Measurements from ENCODE around the gene OOSP3. TPM values are rescaled to one million over a fixed set of nuclear protein-coding genes. Genes with fewer than 3 reads are reported as not detected.

Gene OOSP3
- total RNA-seq, 1 donor: not detected

- DNase-seq (ENCODE audit: low read depth in 2 of 3, low spot score in 2 of 3): no peak
Measured at GRCh38 chr11:59943997-59944714, 65.6 kb downstream of the OOSP3 start.

- DNase-seq (ENCODE audit: low read depth in 2 of 3, low spot score in 2 of 3): no peak
Measured at GRCh38 chr11:59944720-59945119, 66.1 kb downstream of the OOSP3 start.

Other genes with a start within 250 kb of the OOSP3 start
- 8.3 TPM for gene PATL1, start 209.7 kb upstream of the OOSP3 start, total RNA-seq
- gene OR10V1, start 164.9 kb upstream of the OOSP3 start, total RNA-seq: not detected
- 23.2 TPM for gene STX3, start 123.4 kb upstream of the OOSP3 start, total RNA-seq
- gene MRPL16, start 68.0 kb upstream of the OOSP3 start, total RNA-seq: 80.2 TPM
- gene CBLIF, start 33.3 kb upstream of the OOSP3 start, total RNA-seq: not detected
- under 0.01 TPM for gene TCN1, start 12.3 kb upstream of the OOSP3 start, total RNA-seq
- gene OOSP1, start 59.6 kb downstream of the OOSP3 start, total RNA-seq: not detected
- not detected for gene OOSP4A, start 85.3 kb downstream of the OOSP3 start, total RNA-seq
- gene OOSP4B, start 138.4 kb downstream of the OOSP3 start, total RNA-seq: not detected
- not detected for gene OOSP2, start 161.6 kb downstream of the OOSP3 start, total RNA-seq
- 16.7 TPM for gene MS4A3, start 177.9 kb downstream of the OOSP3 start, total RNA-seq
- 4.8 TPM for gene MS4A2, start 209.9 kb downstream of the OOSP3 start, total RNA-seq

All from hematopoietic multipotent progenitor cell (in vitro differentiated cells).